HEK293 (cell line): ENCODE data around the gene CRIP2.
A peak's percentile ranks its signal among the peaks of the same experiment; 100 is the strongest.

Experiments
- CTCF ChIA-PET: fragments of 350-600 bp; formaldehyde crosslinking; extraction: SDS; loops from one replicate; lab custom pipeline; 2021; ENCODE audit warnings: antibody characterized with exemption; lab: Yijun Ruan, JAX
- POLR2A ChIA-PET: fragments of 300-600 bp; formaldehyde crosslinking; extraction: SDS; loops from one replicate; lab custom pipeline; 2020; ENCODE audit warnings: antibody characterized with exemption, inconsistent platforms; lab: Yijun Ruan, JAX
- H3K27ac ChIP-seq: fragments of 200-500 bp; sonication (Bioruptor generic); 2 replicates; pipeline ENCODE4 v1.5.1; 2014; ENCODE audit warnings: low read depth, low read length, control low read depth, inconsistent platforms; ENCODE audit errors: extremely low read depth
- H3K36me3 ChIP-seq, 2 experiments: fragments of 200-500 bp in 1 of 2; sonication (Bioruptor generic) in 1 of 2; 1 replicate in 1 of 2; 2 replicates in 1 of 2; pipeline ENCODE4 v1.5.1; 2014 to 2017; ENCODE audit warnings: inconsistent platforms in 2 of 2, low read length in 2 of 2; ENCODE audit not compliant: control insufficient read depth in 2 of 2, insufficient read depth in 1 of 2
- H3K4me1 ChIP-seq: fragments of 200-500 bp; sonication (Bioruptor generic); 2 replicates; pipeline ENCODE4 v1.5.1; 2014; ENCODE audit warnings: mild to moderate bottlenecking, low read length, inconsistent platforms; ENCODE audit not compliant: control insufficient read depth, insufficient read depth
- H3K4me3 ChIP-seq: 2 replicates; pipeline ENCODE4 v1.5.1; 2011; ENCODE audit warnings: low read depth, mild to moderate bottlenecking, control low read depth, low read length, moderate library complexity
- H3K9me3 ChIP-seq: fragments of 200-500 bp; sonication (Bioruptor generic); 2 replicates; pipeline ENCODE4 v1.5.1; 2014; ENCODE audit warnings: low read depth, low read length, inconsistent platforms; ENCODE audit not compliant: control insufficient read depth, insufficient read depth
- GLI4 ChIP-seq: fragments of 450-650 bp; formaldehyde crosslinking; IDR thresholded peaks from 2 replicates; pipeline ENCODE4 v1.5.1; 2016; ENCODE audit warnings: missing biosample characterization, missing genetic modification characterization
- HOXA7 ChIP-seq: sonication (generic); formaldehyde crosslinking; IDR thresholded peaks from 2 replicates; pipeline ENCODE4 v1.8.1; 2022; ENCODE audit warnings: missing genetic modification reagents, borderline replicate concordance
- HOXD13 ChIP-seq: sonication (generic); formaldehyde crosslinking; IDR thresholded peaks from 2 replicates; pipeline ENCODE4 v1.8.0; 2022; ENCODE audit warnings: missing genetic modification reagents, borderline replicate concordance
- ZBTB44 ChIP-seq: fragments of 450-650 bp; IDR thresholded peaks from 2 replicates; pipeline ENCODE4 v1.5.1; 2018; ENCODE audit warnings: missing biosample characterization, mild to moderate bottlenecking, missing genetic modification characterization
- ZFHX2 ChIP-seq: fragments of 450-650 bp; formaldehyde crosslinking; conservative IDR thresholded peaks from 2 replicates; pipeline ENCODE4 v1.5.1; 2016; ENCODE audit warnings: missing biosample characterization, missing genetic modification characterization
- ZNF10 ChIP-seq: fragments of 450-650 bp; formaldehyde crosslinking; IDR thresholded peaks from 2 replicates; pipeline ENCODE4 v1.5.1; 2017; ENCODE audit warnings: missing biosample characterization, missing genetic modification characterization
- ZNF146 ChIP-seq: fragments of 450-650 bp; formaldehyde crosslinking; IDR thresholded peaks from 2 replicates; pipeline ENCODE4 v1.5.1; 2016; ENCODE audit warnings: missing biosample characterization, missing genetic modification characterization
- ZNF155 ChIP-seq: fragments of 450-650 bp; formaldehyde crosslinking; IDR thresholded peaks from 2 replicates; pipeline ENCODE4 v1.5.1; 2016; ENCODE audit warnings: missing biosample characterization, missing genetic modification characterization
- ZNF184 ChIP-seq: fragments of 450-650 bp; IDR thresholded peaks from 2 replicates; pipeline ENCODE4 v1.5.1; 2018; ENCODE audit warnings: missing biosample characterization, mild to moderate bottlenecking, missing genetic modification characterization
- ZNF292 ChIP-seq: fragments of 450-650 bp; formaldehyde crosslinking; IDR thresholded peaks from 2 replicates; pipeline ENCODE4 v1.5.1; 2016; ENCODE audit warnings: low read depth, missing biosample characterization, missing genetic modification characterization, borderline replicate concordance
- ZNF366 ChIP-seq: fragments of 450-650 bp; formaldehyde crosslinking; conservative IDR thresholded peaks from 2 replicates; pipeline ENCODE4 v1.5.1; 2016; ENCODE audit warnings: missing biosample characterization, missing genetic modification characterization
- ZNF488 ChIP-seq: fragments of 450-650 bp; formaldehyde crosslinking; IDR thresholded peaks from 2 replicates; pipeline ENCODE4 v1.5.1; 2016; ENCODE audit warnings: missing biosample characterization, missing genetic modification characterization
- ZNF510 ChIP-seq: fragments of 450-650 bp; formaldehyde crosslinking; IDR thresholded peaks from 2 replicates; pipeline ENCODE4 v1.5.1; 2018; ENCODE audit warnings: mild to moderate bottlenecking, missing genetic modification characterization, missing biosample characterization; ENCODE audit not compliant: insufficient replicate concordance
- ZNF654 ChIP-seq: fragments of 450-650 bp; formaldehyde crosslinking; IDR thresholded peaks from 2 replicates; pipeline ENCODE4 v1.5.1; 2016; ENCODE audit warnings: low read depth, missing biosample characterization, missing genetic modification characterization
- ZSCAN23 ChIP-seq: fragments of 450-650 bp; formaldehyde crosslinking; IDR thresholded peaks from 2 replicates; pipeline ENCODE4 v1.5.1; 2016; ENCODE audit warnings: missing biosample characterization, missing genetic modification characterization
- TF ChIP-seq, protein P1 (sequence below): fragments of 450-650 bp; formaldehyde crosslinking; IDR thresholded peaks from 2 replicates; pipeline ENCODE4 v1.5.1; 2016; ENCODE audit warnings: missing biosample characterization, missing genetic modification characterization
- TF ChIP-seq, protein P2 (sequence below): fragments of 450-650 bp; formaldehyde crosslinking; IDR thresholded peaks from 2 replicates; pipeline ENCODE4 v1.5.1; 2017; ENCODE audit warnings: missing biosample characterization, mild to moderate bottlenecking, missing genetic modification characterization, moderate library complexity

The CRIP2 gene

DNA sequence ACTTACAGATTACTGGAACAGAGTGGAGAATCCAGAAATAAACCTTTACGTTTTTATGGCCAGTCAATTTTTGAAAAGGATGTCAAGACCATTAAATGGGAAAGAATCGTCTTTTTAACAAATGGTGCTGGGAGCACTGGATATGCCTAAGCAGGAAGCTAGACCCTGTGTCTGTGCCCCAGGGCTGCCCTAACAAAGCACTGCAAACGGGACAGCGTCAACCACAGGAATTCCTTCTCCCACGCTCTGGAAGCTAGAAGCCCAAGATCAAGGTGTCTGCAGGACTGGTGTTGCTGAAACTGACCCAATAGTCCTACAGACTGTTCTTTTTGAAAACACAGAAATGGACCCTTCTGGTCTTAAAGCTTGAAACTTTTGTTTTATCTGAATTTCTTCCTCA is 42.5 kb downstream of the CRIP2 start (continued):
- TF ChIP-seq ZNF10 (tag by site-specific recombination) (no peak), ZNF292 (tag by site-specific recombination) (no peak), ZFHX2 (tag by site-specific recombination) (no peak), ZNF366 (tag by site-specific recombination) (no peak), ZNF654 (tag by site-specific recombination) (no peak), ZSCAN23 (tag by site-specific recombination) (no peak), ZNF488 (no peak), ZNF155 (tag by site-specific recombination) (no peak), HOXD13 (no peak)
- TF ChIP-seq, protein P1, sequence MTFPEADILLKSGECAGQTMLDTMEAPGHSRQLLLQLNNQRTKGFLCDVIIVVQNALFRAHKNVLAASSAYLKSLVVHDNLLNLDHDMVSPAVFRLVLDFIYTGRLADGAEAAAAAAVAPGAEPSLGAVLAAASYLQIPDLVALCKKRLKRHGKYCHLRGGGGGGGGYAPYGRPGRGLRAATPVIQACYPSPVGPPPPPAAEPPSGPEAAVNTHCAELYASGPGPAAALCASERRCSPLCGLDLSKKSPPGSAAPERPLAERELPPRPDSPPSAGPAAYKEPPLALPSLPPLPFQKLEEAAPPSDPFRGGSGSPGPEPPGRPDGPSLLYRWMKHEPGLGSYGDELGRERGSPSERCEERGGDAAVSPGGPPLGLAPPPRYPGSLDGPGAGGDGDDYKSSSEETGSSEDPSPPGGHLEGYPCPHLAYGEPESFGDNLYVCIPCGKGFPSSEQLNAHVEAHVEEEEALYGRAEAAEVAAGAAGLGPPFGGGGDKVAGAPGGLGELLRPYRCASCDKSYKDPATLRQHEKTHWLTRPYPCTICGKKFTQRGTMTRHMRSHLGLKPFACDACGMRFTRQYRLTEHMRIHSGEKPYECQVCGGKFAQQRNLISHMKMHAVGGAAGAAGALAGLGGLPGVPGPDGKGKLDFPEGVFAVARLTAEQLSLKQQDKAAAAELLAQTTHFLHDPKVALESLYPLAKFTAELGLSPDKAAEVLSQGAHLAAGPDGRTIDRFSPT (tag by site-specific recombination): no peak

DNA sequence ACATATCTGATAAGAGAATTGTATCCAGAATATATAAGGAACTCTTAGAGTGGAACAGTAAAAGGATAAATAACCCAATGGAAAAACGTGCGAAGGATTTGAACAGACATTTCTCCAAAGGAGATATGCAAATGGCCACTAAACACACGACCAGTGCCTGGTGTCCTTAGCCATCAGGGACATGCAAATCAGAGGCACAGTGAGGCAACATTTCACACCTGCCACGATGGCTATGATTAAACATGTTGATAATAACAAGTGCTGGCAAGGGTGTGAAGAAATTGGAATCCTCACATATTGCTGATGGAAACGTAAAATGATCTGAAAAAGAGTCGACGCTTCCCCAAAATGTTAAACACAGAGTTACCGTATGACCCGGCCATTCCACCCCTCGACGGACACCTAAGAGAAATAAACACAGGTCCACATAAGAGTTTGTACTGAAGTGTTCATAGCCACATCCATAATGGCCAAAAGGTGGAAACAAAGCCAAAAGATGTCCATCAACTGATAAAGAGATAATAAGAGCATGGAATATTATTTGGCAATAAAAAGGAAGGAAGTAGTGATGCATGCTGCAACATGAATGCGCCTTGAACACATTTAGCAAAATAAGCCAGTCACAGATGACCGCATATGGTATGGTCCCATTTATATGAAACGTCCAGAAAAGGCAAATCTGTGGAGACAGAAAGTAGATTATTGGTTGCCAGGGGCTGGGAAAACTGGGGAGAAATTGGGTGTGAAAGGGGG is 45.5 kb downstream of the CRIP2 start:
- Histone ChIP-seq H3K9me3 (no peaks in the 10 kb centered on the region), H3K4me3 (no peak overlapping the region), H3K36me3 (no peaks in the 10 kb centered on the region), H3K27ac (no peak overlapping the region), H3K4me1 (no peaks in the 10 kb centered on the region)
- TF ChIP-seq HOXA7 (no peak), ZNF510 (tag by site-specific recombination) (no peak), ZNF184 (no peak), ZNF146 (tag by site-specific recombination) (peak; percentile 73), ZBTB44 (peak; percentile 61)
- TF ChIP-seq, protein P2, sequence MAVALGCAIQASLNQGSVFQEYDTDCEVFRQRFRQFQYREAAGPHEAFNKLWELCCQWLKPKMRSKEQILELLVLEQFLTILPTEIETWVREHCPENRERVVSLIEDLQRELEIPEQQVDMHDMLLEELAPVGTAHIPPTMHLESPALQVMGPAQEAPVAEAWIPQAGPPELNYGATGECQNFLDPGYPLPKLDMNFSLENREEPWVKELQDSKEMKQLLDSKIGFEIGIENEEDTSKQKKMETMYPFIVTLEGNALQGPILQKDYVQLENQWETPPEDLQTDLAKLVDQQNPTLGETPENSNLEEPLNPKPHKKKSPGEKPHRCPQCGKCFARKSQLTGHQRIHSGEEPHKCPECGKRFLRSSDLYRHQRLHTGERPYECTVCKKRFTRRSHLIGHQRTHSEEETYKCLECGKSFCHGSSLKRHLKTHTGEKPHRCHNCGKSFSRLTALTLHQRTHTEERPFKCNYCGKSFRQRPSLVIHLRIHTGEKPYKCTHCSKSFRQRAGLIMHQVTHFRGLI (tag by site-specific recombination): no peak
- CTCF ChIA-PET: no interaction called here
- POLR2A ChIA-PET: no interaction called here

- H3K9me3 ChIP-seq: no peaks in the 10 kb centered on the region
- CTCF ChIA-PET: interaction anchor here (0.6 to 0.7 kb wide), 2 partner anchors 8 to 77 kb away, joined by 3 to 4 read pairs; no protein-coding TSS in a partner anchor
Measured at GRCh38 chr14:105525326-105525725, 50.7 kb downstream of the CRIP2 start.

More at GRCh38 chr14:105525326-105525725, 50.7 kb downstream of the CRIP2 start:
- Histone ChIP-seq H3K4me3 (no peak overlapping the region), H3K4me1 (0 out of 2 replicates have a peak, but pooled peaks cover 2% of the 10 kb centered on the region), H3K36me3 (peaks cover 0 to 17% of the 10 kb centered on the region in 2 experiments; a peak in 1 of 3 replicates), H3K27ac (no peak overlapping the region)
- TF ChIP-seq GLI4 (tag by site-specific recombination): no peak
- POLR2A ChIA-PET: no interaction called here
